GM21717 (cell line): ENCODE data around the gene SHANK2.

ENCODE experiments used
- ATAC-seq: cut with Tn5 transposase; IDR thresholded peaks from one replicate; pipeline ENCODE4 v1.9.1; 2021; ENCODE audit warnings: mild to moderate bottlenecking, moderate library complexity; ENCODE audit not compliant: unreplicated experiment

SHANK2 gene

DNA sequence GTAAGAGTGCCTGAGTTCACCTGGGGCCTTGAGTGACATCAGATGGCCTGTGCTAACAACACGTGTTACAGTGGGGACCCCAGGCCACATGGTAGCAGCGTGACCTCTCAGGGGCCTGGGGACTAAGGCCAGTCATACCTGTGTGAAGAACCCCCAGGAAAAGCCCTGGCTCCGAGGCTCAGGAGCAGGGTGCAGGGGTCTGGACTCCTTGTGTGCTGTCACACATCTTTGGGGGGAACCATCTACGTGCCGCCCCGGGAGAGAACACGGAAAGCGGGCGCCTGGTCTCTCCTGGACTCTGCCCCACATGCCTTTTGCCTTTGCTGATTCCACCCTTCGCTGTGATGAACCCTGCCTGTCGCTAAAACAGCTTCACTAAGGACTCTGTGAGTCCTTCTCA lies 48.7 kb downstream of the SHANK2 start:
- no peak for ATAC-seq

DNA sequence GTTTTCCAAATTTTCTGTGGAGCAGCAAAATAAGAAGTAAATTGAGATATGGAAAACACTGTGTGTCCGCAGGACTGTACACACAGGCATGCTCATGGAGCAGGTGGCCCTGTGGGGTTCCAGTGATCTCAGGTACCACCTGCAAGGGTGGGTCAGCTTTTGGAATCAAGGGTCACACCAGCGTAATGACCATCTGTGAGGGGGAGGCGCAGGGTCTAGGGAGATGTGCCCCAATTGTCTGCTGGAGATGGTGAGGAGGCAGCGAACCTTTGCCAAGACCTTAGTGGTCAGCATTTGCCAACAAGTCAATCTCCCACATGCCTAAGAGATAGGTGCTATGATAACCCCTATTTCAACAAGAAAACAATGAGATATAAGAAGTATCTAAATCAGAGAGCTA lies 49.4 kb downstream of the SHANK2 start:
- no peak for ATAC-seq

DNA sequence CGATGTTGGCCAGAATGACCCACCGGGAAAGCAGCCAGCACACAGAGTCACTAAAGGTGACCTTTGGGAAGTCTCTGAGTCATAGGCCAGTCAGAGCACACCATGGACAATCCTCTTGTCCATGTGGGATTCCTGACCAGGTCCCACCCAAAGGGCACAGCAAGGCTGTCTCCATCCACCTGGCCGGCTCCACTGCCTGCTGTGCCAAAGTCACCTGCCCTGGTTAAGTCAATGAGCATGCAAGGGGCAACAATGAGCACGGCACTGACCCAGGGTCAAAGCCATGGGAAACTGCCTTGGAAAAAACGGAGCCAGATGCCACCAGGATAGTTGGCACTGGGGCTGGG lies 49.8 kb downstream of the SHANK2 start:
- no peak for ATAC-seq
